Activated CD4-positive, alpha-beta T cell treated with anti-CD3 and anti-CD28 coated beads, Interleukin-2, amount 10 ng/mL, durations not matched to agents 24 days and 14 days (primary cell): Measurements from ENCODE around the gene CHRM4. TPM values are rescaled to one million over a fixed set of nuclear protein-coding genes. Genes with fewer than 3 reads are reported as not detected.
A peak's percentile ranks its signal among the peaks of the same experiment; 100 is the strongest.
"Not testable (repeated sequence)": the region's sequence is repeated elsewhere in the genome, so short reads cannot be mapped to it uniquely, and the experiment has no call there.

Source experiments
- DNase-seq: peaks from one replicate; pipeline ENCODE4 v3.0.0; 2022
- H3K27ac Mint-ChIP-seq: one replicate; pipeline ENCODE4 v1.8.0; 2022; ENCODE audit warnings: mild to moderate bottlenecking, mixed read lengths
- H3K27me3 Mint-ChIP-seq: one replicate; pipeline ENCODE4 v1.8.0; 2022; ENCODE audit warnings: mixed read lengths
- H3K36me3 Mint-ChIP-seq: one replicate; pipeline ENCODE4 v1.8.0; 2022; ENCODE audit warnings: low read depth, mild to moderate bottlenecking, mixed read lengths
- H3K4me1 Mint-ChIP-seq: one replicate; pipeline ENCODE4 v1.8.0; 2021; ENCODE audit warnings: mixed read lengths
- H3K4me3 Mint-ChIP-seq: one replicate; pipeline ENCODE4 v1.8.0; 2022; ENCODE audit warnings: mild to moderate bottlenecking, moderate library complexity, mixed read lengths
- H3K9me3 Mint-ChIP-seq: one replicate; pipeline ENCODE4 v1.8.0; 2021; ENCODE audit warnings: mixed read lengths
- intact Hi-C: fragments of 100-400 bp; cut with micrococcal nuclease; formaldehyde crosslinking; loops from one replicate; pipeline ENCODE4 v1.15.1; 2023
- total RNA-seq: library from RNA; stranded (reverse); gene quantifications from 2 replicates; pipeline ENCODE4 v1.2.3, GENCODE V29; 2022

CHRM4 gene
- total RNA-seq, 1 donor from 2014 or later = 0.84 TPM

- no peak overlapping the region for H3K27ac Mint-ChIP-seq
- no peaks in the 10 kb centered on the region for H3K9me3 Mint-ChIP-seq
- peaks cover 2% of the 10 kb centered on the region for H3K4me1 Mint-ChIP-seq
- no peak for DNase-seq
- H3K4me3 Mint-ChIP-seq = no peak overlapping the region
- intact Hi-C loops = no loop called here
- peaks cover 53% of the 10 kb centered on the region for H3K36me3 Mint-ChIP-seq
- H3K27me3 Mint-ChIP-seq = no peaks in the 10 kb centered on the region
Measured at GRCh38 chr11:46373787-46374740, 17.5 kb downstream of the CHRM4 start.

- H3K27ac Mint-ChIP-seq, DNase-seq, H3K4me3 Mint-ChIP-seq, intact Hi-C loops, H3K27me3 Mint-ChIP-seq, H3K9me3 Mint-ChIP-seq, H3K4me1 Mint-ChIP-seq: not testable (repeated sequence)
- H3K36me3 Mint-ChIP-seq = peaks cover 51% of the 10 kb centered on the region
Measured at GRCh38 chr11:46372501-46372900, 19.1 kb downstream of the CHRM4 start.

GRCh38 chr11:46372086-46372485 is 19.5 kb downstream of the CHRM4 start:
- H3K27ac Mint-ChIP-seq = no peak overlapping the region
- H3K4me3 Mint-ChIP-seq = no peak overlapping the region
- H3K36me3 Mint-ChIP-seq = peaks cover 49% of the 10 kb centered on the region
- no peaks in the 10 kb centered on the region for H3K27me3 Mint-ChIP-seq
- intact Hi-C loops = no loop called here
- no peaks in the 10 kb centered on the region for H3K9me3 Mint-ChIP-seq
- no peak for DNase-seq
- peaks cover 6% of the 10 kb centered on the region for H3K4me1 Mint-ChIP-seq

- intact Hi-C loops, H3K9me3 Mint-ChIP-seq, H3K4me1 Mint-ChIP-seq, H3K27ac Mint-ChIP-seq, DNase-seq, H3K4me3 Mint-ChIP-seq, H3K27me3 Mint-ChIP-seq: not testable (repeated sequence)
- peaks cover 40% of the 10 kb centered on the region for H3K36me3 Mint-ChIP-seq
Measured at GRCh38 chr11:46371262-46371661, 20.3 kb downstream of the CHRM4 start.

- Mint-ChIP-seq H3K27me3 (no peaks in the 10 kb centered on the region), H3K27ac (no peak overlapping the region), H3K36me3 (peaks cover 36% of the 10 kb centered on the region), H3K9me3 (no peaks in the 10 kb centered on the region), H3K4me3 (no peak overlapping the region), H3K4me1 (peaks cover 7% of the 10 kb centered on the region)
- intact Hi-C loops = no loop called here
- no peak for DNase-seq
Measured at GRCh38 chr11:46370253-46370652, 21.3 kb downstream of the CHRM4 start.

GRCh38 chr11:46369458-46370152 is 22.0 kb downstream of the CHRM4 start:
- Mint-ChIP-seq H3K4me3 (no peak overlapping the region), H3K4me1 (peaks cover 11% of the 10 kb centered on the region), H3K27ac (no peak overlapping the region), H3K36me3 (peaks cover 32% of the 10 kb centered on the region), H3K9me3 (no peaks in the 10 kb centered on the region), H3K27me3 (no peaks in the 10 kb centered on the region)
- intact Hi-C loops = loop anchor here (1.0 to 5.0 kb wide), 2 partner anchors 132 to 169 kb away; no protein-coding TSS in a partner anchor
- peak; percentile 87 for DNase-seq

GRCh38 chr11:46367916-46368267 is 23.7 kb downstream of the CHRM4 start:
- Mint-ChIP-seq H3K27ac (no peak overlapping the region), H3K27me3 (no peaks in the 10 kb centered on the region), H3K4me3 (no peak overlapping the region), H3K4me1 (peaks cover 13% of the 10 kb centered on the region), H3K9me3 (no peaks in the 10 kb centered on the region), H3K36me3 (peaks cover 30% of the 10 kb centered on the region)
- intact Hi-C loops = loop anchor here (1.0 to 5.0 kb wide), 2 partner anchors 16 to 131 kb away; no protein-coding TSS in a partner anchor
- no peak for DNase-seq

GRCh38 chr11:46367244-46367915 is 24.2 kb downstream of the CHRM4 start:
- peak overlapping the region; percentile 71 for H3K27ac Mint-ChIP-seq
- peaks cover 29% of the 10 kb centered on the region for H3K36me3 Mint-ChIP-seq
- intact Hi-C loops = loop anchor here (1.0 to 5.0 kb wide), 2 partner anchors 15 to 130 kb away; no protein-coding TSS in a partner anchor

GRCh38 chr11:46366661-46367161 is 24.9 kb downstream of the CHRM4 start:
- Mint-ChIP-seq H3K27ac (no peak overlapping the region), H3K4me3 (no peak overlapping the region), H3K4me1 (peaks cover 20% of the 10 kb centered on the region), H3K27me3 (no peaks in the 10 kb centered on the region), H3K36me3 (peaks cover 27% of the 10 kb centered on the region), H3K9me3 (no peaks in the 10 kb centered on the region)
- intact Hi-C loops = loop anchor here (1.0 to 5.0 kb wide), 2 partner anchors 14 to 129 kb away; no protein-coding TSS in a partner anchor
- no peak for DNase-seq

More at GRCh38 chr11:46367244-46367915, 24.2 kb downstream of the CHRM4 start:
- no peaks in the 10 kb centered on the region for H3K27me3 Mint-ChIP-seq
- no peaks in the 10 kb centered on the region for H3K9me3 Mint-ChIP-seq
- peak; percentile 92 for DNase-seq
- no peak overlapping the region for H3K4me3 Mint-ChIP-seq
- peaks cover 17% of the 10 kb centered on the region for H3K4me1 Mint-ChIP-seq

- Mint-ChIP-seq H3K4me1 (peaks cover 22% of the 10 kb centered on the region), H3K27me3 (no peaks in the 10 kb centered on the region), H3K9me3 (no peaks in the 10 kb centered on the region), H3K36me3 (peaks cover 25% of the 10 kb centered on the region), H3K4me3 (no peak overlapping the region), H3K27ac (no peak overlapping the region)
- no peak for DNase-seq
- intact Hi-C loops = loop anchor here (5.0 kb wide), 1 partner anchor 129 kb away; no protein-coding TSS in a partner anchor
Measured at GRCh38 chr11:46366260-46366659, 25.3 kb downstream of the CHRM4 start.

- Mint-ChIP-seq H3K27me3 (no peaks in the 10 kb centered on the region), H3K4me3 (no peak overlapping the region), H3K9me3 (no peaks in the 10 kb centered on the region), H3K4me1 (peaks cover 30% of the 10 kb centered on the region), H3K27ac (peak overlapping the region; percentile 4), H3K36me3 (peaks cover 18% of the 10 kb centered on the region)
- intact Hi-C loops = loop anchor here (5.0 kb wide), 1 partner anchor 127 kb away; no protein-coding TSS in a partner anchor
- DNase-seq = no peak
Measured at GRCh38 chr11:46364791-46365190, 26.8 kb downstream of the CHRM4 start.

- intact Hi-C loops = no loop called here
- H3K27ac Mint-ChIP-seq = no peak overlapping the region
- H3K36me3 Mint-ChIP-seq = peaks cover 12% of the 10 kb centered on the region
- H3K9me3 Mint-ChIP-seq = no peaks in the 10 kb centered on the region
- no peak for DNase-seq
- H3K4me1 Mint-ChIP-seq = peaks cover 29% of the 10 kb centered on the region
- H3K27me3 Mint-ChIP-seq = no peaks in the 10 kb centered on the region
- no peak overlapping the region for H3K4me3 Mint-ChIP-seq
Measured at GRCh38 chr11:46364056-46364455, 27.5 kb downstream of the CHRM4 start.

- Mint-ChIP-seq H3K36me3 (peaks cover 8% of the 10 kb centered on the region), H3K27ac (no peak overlapping the region), H3K9me3 (no peaks in the 10 kb centered on the region), H3K4me3 (no peak overlapping the region), H3K27me3 (no peaks in the 10 kb centered on the region), H3K4me1 (peaks cover 29% of the 10 kb centered on the region)
- DNase-seq = no peak
- intact Hi-C loops = no loop called here
Measured at GRCh38 chr11:46363455-46364005, 28.0 kb downstream of the CHRM4 start.
